ENCODE measurements around the gene ZNF202.
"Not testable (repeated sequence)": the region's sequence is repeated elsewhere in the genome, so short reads cannot be mapped to it uniquely, and the experiment has no call there.

Gene ZNF202

GRCh38 chr11:123741159-123742030 lies at the start of gene ZNF202:
Gene ZNF202, minus strand, starts transcription at chr11:123741660. Its CDS starts 10,772 bp downstream, at chr11:123730888.
- peak; percentile 63 to 71 for DNase-seq (ENCODE audit: low read depth in 2 of 2)

DNA sequence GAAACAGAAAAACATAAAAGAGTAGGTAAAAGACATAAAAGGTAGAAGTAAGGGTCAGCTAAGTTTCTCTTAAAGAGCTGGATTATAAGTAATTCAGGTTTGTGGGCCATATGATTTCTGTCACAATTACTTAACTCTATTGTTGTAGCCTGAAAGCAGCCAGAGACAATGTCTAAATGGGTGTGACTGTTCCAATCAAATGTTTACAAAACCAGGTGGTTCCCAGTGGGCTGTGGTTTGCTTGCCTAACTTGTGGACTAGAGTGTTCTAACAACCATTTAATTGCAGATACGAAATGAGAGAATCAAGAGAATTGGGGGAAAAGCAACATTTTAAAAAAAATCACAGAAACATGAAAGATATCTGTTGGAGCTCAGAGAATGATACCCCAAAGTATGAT lies 42.1 kb upstream of the ZNF202 start:
- DNase-seq (ENCODE audit: low read depth in 2 of 2): no peak

DNA sequence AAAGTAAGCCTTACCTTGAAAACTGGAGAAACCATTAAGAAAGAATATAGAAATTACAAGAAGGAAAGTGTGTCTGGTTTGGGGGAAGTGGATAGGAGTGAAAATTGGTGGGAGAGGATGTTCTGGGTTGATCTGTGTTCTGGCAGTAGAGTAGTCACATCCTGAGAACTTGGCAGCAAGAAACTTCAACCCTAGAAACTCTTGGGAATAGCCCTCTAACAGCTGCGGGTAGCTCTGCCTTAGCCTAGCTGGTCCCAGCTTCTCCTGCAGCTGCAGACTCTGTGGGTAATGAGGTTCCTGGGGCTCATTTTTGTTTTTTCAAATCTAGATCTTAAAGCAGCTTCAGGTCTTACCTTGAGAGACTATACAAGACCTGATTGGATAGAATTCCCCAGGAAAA lies 37.1 kb upstream of the ZNF202 start:
- DNase-seq (ENCODE audit: low read depth in 2 of 2): no peak

- DNase-seq (ENCODE audit: low read depth in 2 of 2): no peak
Observed at GRCh38 chr11:123775715-123776549, 34.5 kb upstream of the ZNF202 start.

- DNase-seq (ENCODE audit: low read depth in 2 of 2): no peak
Observed at GRCh38 chr11:123775289-123775688, 33.8 kb upstream of the ZNF202 start.

GRCh38 chr11:123773959-123774358 lies 32.5 kb upstream of the ZNF202 start:
- DNase-seq (ENCODE audit: low read depth in 2 of 2): no peak

DNA sequence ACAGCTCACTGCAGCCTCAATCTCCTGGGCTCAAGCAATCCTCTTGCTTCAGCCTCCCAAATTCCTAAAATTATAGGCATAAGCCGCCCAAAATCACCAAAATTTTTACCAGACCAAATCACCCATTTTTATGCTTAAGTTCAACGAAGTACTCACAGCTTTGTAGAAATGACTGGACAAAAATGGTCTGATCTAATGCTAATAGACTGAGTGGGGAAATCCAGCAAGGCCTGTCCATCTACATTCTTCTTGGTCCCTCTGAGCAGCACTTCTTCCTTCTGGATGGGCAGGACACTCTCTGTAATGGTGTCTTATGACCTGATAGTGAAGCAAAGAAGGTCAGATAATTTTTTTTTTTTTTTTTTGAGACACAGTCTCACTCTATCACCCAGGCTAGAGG lies 31.6 kb upstream of the ZNF202 start:
- DNase-seq (ENCODE audit: low read depth in 2 of 2): no peak

DNA sequence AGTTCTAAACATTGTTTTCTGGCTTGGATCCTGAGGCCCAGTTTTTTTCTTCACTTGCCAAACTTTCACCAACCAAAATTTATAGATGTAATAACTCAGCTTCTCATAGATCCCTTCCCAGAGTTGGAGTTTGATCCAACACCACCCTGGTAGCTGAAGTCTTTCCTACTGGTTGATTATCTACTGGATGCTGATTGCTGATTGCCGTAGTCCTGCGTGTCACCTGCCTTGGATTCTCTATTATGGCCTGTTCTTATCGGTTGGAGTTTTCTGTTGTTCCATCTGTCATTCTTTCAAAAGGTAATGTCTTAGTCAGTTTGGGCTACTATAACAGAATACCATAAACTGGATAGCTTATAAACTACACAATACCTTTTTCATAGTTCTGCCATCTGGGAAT lies 30.2 kb upstream of the ZNF202 start:
- no peak for DNase-seq (ENCODE audit: low read depth in 2 of 2)

DNA sequence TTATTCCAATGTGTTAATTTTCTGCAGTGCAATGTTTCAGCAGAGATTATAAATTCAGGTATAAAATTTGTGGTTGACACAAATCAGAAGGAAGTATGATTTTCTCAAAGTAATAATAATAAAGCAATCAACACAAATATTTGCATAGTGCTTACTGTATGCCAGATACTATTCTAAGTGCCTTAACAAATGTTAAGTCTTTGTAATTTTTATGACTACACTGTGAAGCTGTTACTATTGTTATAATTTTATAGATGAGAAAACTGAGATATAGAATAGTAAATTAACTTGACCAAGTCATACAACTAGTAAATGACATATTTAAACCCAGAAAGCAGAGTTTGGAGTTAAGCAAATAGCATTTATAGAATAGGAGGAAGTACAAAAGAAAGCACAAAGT lies 29.3 kb upstream of the ZNF202 start:
- no peak for DNase-seq (ENCODE audit: low read depth in 2 of 2)

GRCh38 chr11:123765601-123766000 lies 24.1 kb upstream of the ZNF202 start:
- DNase-seq (ENCODE audit: low read depth in 2 of 2): no peak

- no peak for DNase-seq (ENCODE audit: low read depth in 2 of 2)
Observed at GRCh38 chr11:123762422-123762821, 21.0 kb upstream of the ZNF202 start.

- no peak for DNase-seq (ENCODE audit: low read depth in 2 of 2)
Observed at GRCh38 chr11:123760894-123761293, 19.4 kb upstream of the ZNF202 start.

- DNase-seq (ENCODE audit: low read depth in 2 of 2): no peak
Observed at GRCh38 chr11:123757976-123758375, 16.5 kb upstream of the ZNF202 start.

GRCh38 chr11:123755813-123756212 lies 14.4 kb upstream of the ZNF202 start:
- no peak for DNase-seq (ENCODE audit: low read depth in 2 of 2)

- DNase-seq (ENCODE audit: low read depth in 2 of 2): no peak
Observed at GRCh38 chr11:123755344-123755743, 13.9 kb upstream of the ZNF202 start.

GRCh38 chr11:123754101-123754568 lies 12.7 kb upstream of the ZNF202 start, which contains the start of gene OR6X1:
Gene OR6X1, minus strand, starts transcription at chr11:123754518. Its CDS starts 0 bp downstream, at chr11:123754518.
- DNase-seq (ENCODE audit: low read depth in 2 of 2): no peak

- no peak for DNase-seq (ENCODE audit: low read depth in 2 of 2)
Observed at GRCh38 chr11:123753110-123753509, 11.7 kb upstream of the ZNF202 start.

DNA sequence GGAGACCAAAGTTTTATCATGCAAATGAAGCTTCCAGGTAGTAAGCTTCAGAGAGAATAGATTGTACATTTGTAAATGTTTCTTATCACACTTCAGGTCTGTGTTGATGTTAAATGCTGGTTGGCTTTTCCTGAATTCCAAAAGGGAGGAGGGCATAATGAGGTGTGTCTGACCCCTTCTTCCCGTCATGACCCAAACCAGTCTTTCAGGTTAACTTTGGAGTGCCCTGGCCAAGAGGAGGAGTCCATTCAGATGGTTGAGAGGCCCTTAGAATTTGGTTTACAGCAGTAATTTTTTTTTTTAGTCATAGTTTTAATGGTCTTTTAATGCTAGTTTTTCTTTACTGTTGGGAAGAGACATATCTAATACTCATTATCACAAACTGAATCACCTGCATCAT lies 10.3 kb upstream of the ZNF202 start:
- no peak for DNase-seq (ENCODE audit: low read depth in 2 of 2)

- not testable (repeated sequence) for DNase-seq (ENCODE audit: low read depth in 2 of 2)
Observed at GRCh38 chr11:123748349-123748748, 6.9 kb upstream of the ZNF202 start.

DNA sequence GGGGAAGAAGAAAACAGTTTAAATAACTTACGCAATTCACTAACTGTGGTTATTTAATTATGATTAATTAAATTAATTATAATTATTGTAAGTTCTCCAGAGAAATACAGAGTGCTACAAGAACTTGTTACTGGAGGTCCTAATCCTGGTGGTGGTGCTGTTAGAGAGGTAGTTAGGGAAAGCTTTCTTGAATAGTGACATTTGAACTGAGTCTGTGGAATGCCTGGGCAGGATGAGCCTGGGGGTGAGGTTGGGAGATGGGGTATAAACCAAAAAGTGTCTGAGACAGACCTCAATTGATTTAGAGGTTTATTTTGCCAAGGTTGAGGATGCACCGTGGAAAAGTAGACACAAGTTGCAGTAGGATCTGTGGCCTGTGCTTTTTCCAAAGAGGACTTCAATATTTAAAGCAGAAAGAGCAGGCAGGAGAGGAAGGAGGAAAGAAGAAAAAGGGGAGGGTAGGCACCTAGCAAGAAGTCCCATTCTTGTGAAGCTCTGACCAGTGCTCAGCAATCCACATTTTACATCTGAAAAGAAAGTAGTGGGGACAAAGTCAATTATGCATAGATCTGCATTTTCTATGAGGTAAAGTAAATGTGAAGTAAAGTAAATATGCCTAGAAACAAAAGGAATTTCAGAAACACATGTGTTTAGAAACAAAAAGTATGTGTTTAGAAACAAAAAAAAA lies 4.4 kb upstream of the ZNF202 start:
- no peak for DNase-seq (ENCODE audit: low read depth in 2 of 2)

DNA sequence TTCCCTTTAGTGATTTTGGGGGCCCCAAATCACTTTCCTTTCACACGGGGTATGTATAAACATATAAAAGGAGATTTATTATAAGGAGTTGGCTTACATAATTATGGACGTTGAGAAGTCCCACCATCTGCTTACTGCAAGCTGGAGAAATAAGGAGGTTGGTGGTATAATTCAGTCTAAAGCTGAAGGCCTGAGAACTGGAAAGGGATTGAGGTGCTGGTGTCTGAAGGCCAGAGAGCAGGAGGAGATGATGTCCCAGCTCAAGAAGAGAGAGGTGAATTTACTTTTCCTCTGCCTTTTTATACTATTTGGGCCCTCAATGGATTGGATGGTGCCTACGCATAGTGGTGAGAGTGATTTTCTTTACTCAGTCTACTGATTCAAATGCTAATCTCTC lies 1.3 kb upstream of the ZNF202 start:
- DNase-seq (ENCODE audit: low read depth in 2 of 2): no peak

All from fibroblast of skin of left biceps (primary cell).